Kidney (tissue), 14 donors: ENCODE measurements around the gene KLHL6. TPM values are rescaled to one million over a fixed set of nuclear protein-coding genes. Genes with fewer than 3 reads are reported as not detected.

Source experiments
- DNase-seq, 5 donors: peaks; one replicate each; pipeline ENCODE4 v3.0.0-alpha.2; 2013 to 2020
- FAIRE-seq: peaks from 2 replicates; lab custom pipeline; 2012; peaks lifted over from hg19 to GRCh38; lab: Jason Lieb, UNC
- H3K27ac ChIP-seq, 2 donors: one replicate each; pipeline ENCODE4 v1.7.0; 2013; ENCODE audit warnings: low read depth in 2 of 2, low read length in 2 of 2, inconsistent platforms in 1 of 2
- H3K27me3 ChIP-seq: one replicate; pipeline ENCODE4 v1.7.1; 2013; ENCODE audit warnings: low read length, inconsistent platforms; ENCODE audit not compliant: control insufficient read depth, insufficient read depth
- H3K36me3 ChIP-seq, 3 donors: one replicate each; pipeline versions ENCODE4 v1.7.0 to v1.7.1; 2013; ENCODE audit warnings: low read length in 3 of 3, control low read depth in 1 of 3, inconsistent platforms in 1 of 3; ENCODE audit not compliant: insufficient read depth in 3 of 3, control insufficient read depth in 2 of 3
- H3K4me1 ChIP-seq, 3 donors: one replicate each; pipeline versions ENCODE4 v1.7.0 to v1.7.1; 2013; ENCODE audit warnings: low read length in 3 of 3, inconsistent platforms in 1 of 3, low read depth in 1 of 3; ENCODE audit not compliant: control insufficient read depth in 2 of 3, insufficient read depth in 2 of 3
- H3K4me3 ChIP-seq, 3 donors: one replicate each; pipeline versions ENCODE4 v1.7.0 to v1.8.1; 2013; ENCODE audit warnings: low read length in 3 of 3, control low read depth in 1 of 3, inconsistent platforms in 1 of 3
- H3K9ac ChIP-seq, 3 donors: one replicate each; pipeline versions ENCODE4 v1.7.0 to v1.7.1; 2013; ENCODE audit warnings: low read length in 3 of 3, control low read depth in 1 of 3, inconsistent platforms in 1 of 3
- H3K9me3 ChIP-seq, 3 donors: one replicate each; pipeline versions ENCODE4 v1.7.0 to v1.7.1; 2013; ENCODE audit warnings: low read length in 3 of 3, control low read depth in 1 of 3, inconsistent platforms in 1 of 3; ENCODE audit not compliant: control insufficient read depth in 2 of 3, insufficient read depth in 1 of 3
- intact Hi-C: fragments of 100-400 bp; cut with DNase I; formaldehyde crosslinking; loops from one replicate; pipeline ENCODE4 v1.11.1; 2022
- polyA plus RNA-seq: library from polyadenylated mRNA; stranded (reverse); fragments of 350-450 nt; fragmentation: Illumina TruSeq; extraction: RNeasy Lipid Tissue Mini Kit (QIAGEN cat#74804); gene quantifications from one replicate; pipeline ENCODE4 v1.2.3, GENCODE V29; 2014; ENCODE audit warnings: low read depth, low replicate concordance; ENCODE audit not compliant: insufficient read depth
- total RNA-seq: library from RNA; stranded (reverse); fragmentation: NEBNext Ultra II Directional; extraction: Animal tissue kit (Norgen Biotek cat#: 25700); gene quantifications from one replicate; pipeline ENCODE4 v1.2.1, GENCODE V29; 2021
- TF ChIP-seq, protein P1 (sequence below): IDR thresholded peaks from 3 replicates; pipeline ENCODE4 v1.5.1; 2012; ENCODE audit warnings: mild to moderate bottlenecking, moderate library complexity, borderline replicate concordance; ENCODE audit not compliant: insufficient read depth; ENCODE audit errors: extremely low read depth
- donor health status: control.
- donor health status: control.
- donor health status: control.
- donor health status: control.
- donor health status: control.
- donor health status: DM: yes; HTN: yes; CAD: no.
- donor health status: Normal renal cell carcinoma (clear cell type).

KLHL6 gene
- total and polyA plus RNA-seq, 2 donors from 2014 or later = 0.37 to 9.8 TPM

DNA sequence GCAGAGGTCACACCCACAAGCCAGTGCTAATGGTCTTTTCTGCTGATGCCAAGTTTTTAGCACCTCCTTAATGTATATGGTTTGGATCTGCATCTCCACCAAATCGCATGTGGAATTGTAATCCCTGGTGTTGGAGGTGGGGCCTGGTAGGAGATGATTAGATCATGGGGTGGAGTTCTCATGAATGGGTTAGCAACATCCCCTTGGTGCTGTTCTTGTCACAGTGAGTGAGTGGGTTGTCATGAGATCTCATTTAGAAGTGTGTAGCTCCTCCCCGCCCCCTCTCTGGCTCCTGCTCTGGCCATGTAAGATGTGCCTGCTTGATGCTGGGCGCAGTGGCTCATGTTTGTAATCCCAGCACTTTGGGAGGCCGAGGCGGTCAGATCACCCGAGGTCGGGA lies 37.3 kb upstream of the KLHL6 start:
- no peak overlapping the region for H3K27ac ChIP-seq
- DNase-seq = no peak
- TF ChIP-seq, protein P1, sequence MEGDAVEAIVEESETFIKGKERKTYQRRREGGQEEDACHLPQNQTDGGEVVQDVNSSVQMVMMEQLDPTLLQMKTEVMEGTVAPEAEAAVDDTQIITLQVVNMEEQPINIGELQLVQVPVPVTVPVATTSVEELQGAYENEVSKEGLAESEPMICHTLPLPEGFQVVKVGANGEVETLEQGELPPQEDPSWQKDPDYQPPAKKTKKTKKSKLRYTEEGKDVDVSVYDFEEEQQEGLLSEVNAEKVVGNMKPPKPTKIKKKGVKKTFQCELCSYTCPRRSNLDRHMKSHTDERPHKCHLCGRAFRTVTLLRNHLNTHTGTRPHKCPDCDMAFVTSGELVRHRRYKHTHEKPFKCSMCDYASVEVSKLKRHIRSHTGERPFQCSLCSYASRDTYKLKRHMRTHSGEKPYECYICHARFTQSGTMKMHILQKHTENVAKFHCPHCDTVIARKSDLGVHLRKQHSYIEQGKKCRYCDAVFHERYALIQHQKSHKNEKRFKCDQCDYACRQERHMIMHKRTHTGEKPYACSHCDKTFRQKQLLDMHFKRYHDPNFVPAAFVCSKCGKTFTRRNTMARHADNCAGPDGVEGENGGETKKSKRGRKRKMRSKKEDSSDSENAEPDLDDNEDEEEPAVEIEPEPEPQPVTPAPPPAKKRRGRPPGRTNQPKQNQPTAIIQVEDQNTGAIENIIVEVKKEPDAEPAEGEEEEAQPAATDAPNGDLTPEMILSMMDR = no peak
- H3K4me3 ChIP-seq = no peak overlapping the region
- intact Hi-C loops = no loop called here
- H3K9me3 ChIP-seq = no peaks in the 10 kb centered on the region
- H3K27me3 ChIP-seq = no peaks in the 10 kb centered on the region
- no peak overlapping the region for H3K9ac ChIP-seq
- FAIRE-seq = no peak
- no peaks in the 10 kb centered on the region for H3K36me3 ChIP-seq
- H3K4me1 ChIP-seq = peaks cover 0 to 3% (median 0%) of the 10 kb centered on the region in 3 donors

DNA sequence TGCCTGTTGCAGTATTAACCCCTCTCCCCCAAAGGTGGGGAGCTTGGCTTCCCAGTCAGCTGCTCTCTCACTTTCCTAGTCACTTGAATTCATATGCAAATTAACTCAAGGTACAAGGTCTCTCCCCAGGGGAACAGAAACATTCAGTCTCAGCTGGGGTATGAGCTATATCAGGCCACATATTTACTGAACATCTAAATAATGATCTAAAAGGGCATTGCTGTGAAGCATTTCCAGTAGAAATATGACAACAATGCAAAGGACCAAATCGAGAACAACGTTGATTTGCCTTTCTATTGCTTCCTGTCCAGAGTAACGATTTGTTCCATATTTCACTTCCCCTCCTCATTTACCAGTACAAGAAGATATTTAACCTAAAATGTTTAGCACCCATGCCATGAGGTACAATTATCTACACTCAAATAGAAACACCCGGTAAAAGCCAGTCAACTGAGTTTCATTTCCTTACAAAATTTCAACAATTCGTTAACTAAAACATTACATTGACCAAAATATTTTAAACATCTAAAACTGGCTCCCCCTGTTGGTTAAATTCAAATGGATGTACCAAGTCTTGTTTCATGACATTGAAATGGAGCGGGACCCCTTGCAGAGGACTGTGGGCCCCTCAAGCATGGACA lies 36.5 kb upstream of the KLHL6 start:
- Histone ChIP-seq H3K4me3 (no peak overlapping the region), H3K9me3 (no peaks in the 10 kb centered on the region), H3K36me3 (no peaks in the 10 kb centered on the region), H3K4me1 (peaks cover 0 to 5% (median 0%) of the 10 kb centered on the region in 3 donors), H3K27ac (no peak overlapping the region), H3K9ac (no peak overlapping the region), H3K27me3 (no peaks in the 10 kb centered on the region)
- DNase-seq (no peak), FAIRE-seq (no peak)
- intact Hi-C loops = no loop called here
- TF ChIP-seq, protein P1 = no peak

DNA sequence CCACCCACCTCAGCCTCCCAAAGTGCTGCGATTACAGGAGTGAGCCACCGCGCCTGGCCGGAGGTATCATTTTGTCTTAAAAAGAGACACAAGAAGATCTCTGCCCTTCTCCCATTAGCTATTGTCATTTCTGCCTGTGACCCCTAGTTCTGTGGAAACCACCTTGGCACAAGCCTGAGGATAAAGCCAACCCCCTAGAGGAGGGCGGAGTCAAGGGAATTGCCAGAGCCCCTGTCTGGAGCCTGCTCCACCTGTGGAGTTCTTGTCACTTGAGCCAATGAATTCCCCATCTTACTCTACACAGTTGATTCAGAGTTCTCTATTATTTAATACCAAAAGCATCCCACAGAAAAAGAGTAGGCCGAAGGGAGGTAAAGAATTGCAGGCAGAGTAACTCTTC lies 34.9 kb upstream of the KLHL6 start:
- H3K9me3 ChIP-seq = no peaks in the 10 kb centered on the region
- no peak for DNase-seq
- H3K27ac ChIP-seq = no peak overlapping the region
- no peak overlapping the region for H3K9ac ChIP-seq
- no peak overlapping the region for H3K4me3 ChIP-seq
- no peaks in the 10 kb centered on the region for H3K36me3 ChIP-seq
- peaks cover 0 to 6% (median 0%) of the 10 kb centered on the region in 3 donors for H3K4me1 ChIP-seq
- intact Hi-C loops = no loop called here
- TF ChIP-seq, protein P1 = no peak
- H3K27me3 ChIP-seq = no peaks in the 10 kb centered on the region
- FAIRE-seq = no peak
